SK-N-SH treated with all-trans-retinoic acid at 6 μM for 48 hours (cell line): ENCODE measurements around the gene MARCHF5.

Experiments
- ATAC-seq: fragments of 200-7000 bp; cut with Tn5 transposase; 3 replicates; pipeline ENCODE4 v1.9.1; 2020; ENCODE audit warnings: mild to moderate bottlenecking, moderate library complexity
- ARNTL ChIP-seq: fragments of 450-650 bp; formaldehyde crosslinking; IDR thresholded peaks from 2 replicates; pipeline ENCODE4 v1.5.0; 2020; ENCODE audit warnings: low read depth, mild to moderate bottlenecking, moderate library complexity, borderline replicate concordance
- BACH2 ChIP-seq: fragments of 250-450 bp; sonication (Bioruptor Pico); IDR thresholded peaks from 2 replicates; pipeline ENCODE4 v1.9.0; 2021; ENCODE audit warnings: mild to moderate bottlenecking, borderline replicate concordance
- CSDC2 ChIP-seq: fragments of 250-450 bp; sonication (Bioruptor Pico); IDR thresholded peaks from 2 replicates; pipeline ENCODE4 v1.5.0; 2020; ENCODE audit warnings: mild to moderate bottlenecking, moderate library complexity
- ESRRG ChIP-seq: fragments of 250-450 bp; sonication (Bioruptor Pico); IDR thresholded peaks from 2 replicates; pipeline ENCODE4 v1.6.1; 2021; ENCODE audit warnings: mild to moderate bottlenecking
- GLIS3 ChIP-seq: fragments of 250-450 bp; sonication (Bioruptor Pico); IDR thresholded peaks from 2 replicates; pipeline ENCODE4 v1.5.0; 2020; ENCODE audit warnings: mild to moderate bottlenecking, moderate library complexity
- ISL1 ChIP-seq: fragments of 250-450 bp; sonication (Bioruptor Pico); IDR thresholded peaks from 2 replicates; pipeline ENCODE4 v2.1.2; 2022; ENCODE audit warnings: mild to moderate bottlenecking, moderate library complexity
- PPARA ChIP-seq: fragments of 250-450 bp; sonication (Bioruptor Pico); IDR thresholded peaks from 2 replicates; pipeline ENCODE4 v1.5.0; 2020; ENCODE audit warnings: mild to moderate bottlenecking, borderline replicate concordance
- SNAI2 ChIP-seq: fragments of 250-450 bp; sonication (Bioruptor Pico); IDR thresholded peaks from 2 replicates; pipeline ENCODE4 v1.5.0; 2020; ENCODE audit warnings: mild to moderate bottlenecking, moderate library complexity
- TCF4 ChIP-seq: fragments of 250-450 bp; sonication (Bioruptor Pico); IDR thresholded peaks from 2 replicates; pipeline ENCODE4 v1.8.0; 2021; ENCODE audit warnings: mild to moderate bottlenecking, moderate library complexity, borderline replicate concordance
- TOX ChIP-seq: fragments of 250-450 bp; sonication (Bioruptor Pico); IDR thresholded peaks from 2 replicates; pipeline ENCODE4 v1.8.0; 2021; ENCODE audit warnings: mild to moderate bottlenecking, moderate library complexity, borderline replicate concordance
- ZC3H10 ChIP-seq: fragments of 250-450 bp; sonication (Bioruptor Pico); IDR thresholded peaks from 2 replicates; pipeline ENCODE4 v1.5.1; 2021; ENCODE audit warnings: mild to moderate bottlenecking, moderate library complexity
- ZFP3 ChIP-seq: fragments of 250-450 bp; sonication (Bioruptor Pico); IDR thresholded peaks from 2 replicates; pipeline ENCODE4 v1.5.0; 2020; ENCODE audit warnings: mild to moderate bottlenecking, moderate library complexity
- ZFP30 ChIP-seq: fragments of 450-650 bp; formaldehyde crosslinking; IDR thresholded peaks from 2 replicates; pipeline ENCODE4 v1.5.0; 2022; ENCODE audit warnings: mild to moderate bottlenecking, moderate library complexity
- ZNF70 ChIP-seq: fragments of 450-650 bp; formaldehyde crosslinking; IDR thresholded peaks from 2 replicates; pipeline ENCODE4 v1.5.0; 2020; ENCODE audit warnings: mild to moderate bottlenecking, moderate library complexity
- ZNF8 ChIP-seq: fragments of 450-650 bp; formaldehyde crosslinking; IDR thresholded peaks from 2 replicates; pipeline ENCODE4 v1.5.0; 2020; ENCODE audit warnings: mild to moderate bottlenecking, moderate library complexity
- TF ChIP-seq, protein P1 (sequence below): fragments of 250-450 bp; sonication (Bioruptor Pico); IDR thresholded peaks from 2 replicates; pipeline ENCODE4 v1.5.0; 2020; ENCODE audit warnings: mild to moderate bottlenecking, moderate library complexity
- TF ChIP-seq, protein P2 (sequence below): fragments of 250-450 bp; sonication (Bioruptor Pico); IDR thresholded peaks from 2 replicates; pipeline ENCODE4 v1.5.1; 2021; ENCODE audit warnings: mild to moderate bottlenecking, moderate library complexity
- TF ChIP-seq, protein P3 (sequence below): fragments of 250-450 bp; sonication (Bioruptor Pico); IDR thresholded peaks from 2 replicates; pipeline ENCODE4 v1.8.0; 2021; ENCODE audit warnings: low read depth, mild to moderate bottlenecking, moderate library complexity, borderline replicate concordance
- TF ChIP-seq, protein P4 (sequence below): fragments of 250-450 bp; sonication (Bioruptor Pico); IDR thresholded peaks from 2 replicates; pipeline ENCODE4 v1.5.1; 2020; ENCODE audit warnings: low read depth, mild to moderate bottlenecking, moderate library complexity

Gene MARCHF5

DNA sequence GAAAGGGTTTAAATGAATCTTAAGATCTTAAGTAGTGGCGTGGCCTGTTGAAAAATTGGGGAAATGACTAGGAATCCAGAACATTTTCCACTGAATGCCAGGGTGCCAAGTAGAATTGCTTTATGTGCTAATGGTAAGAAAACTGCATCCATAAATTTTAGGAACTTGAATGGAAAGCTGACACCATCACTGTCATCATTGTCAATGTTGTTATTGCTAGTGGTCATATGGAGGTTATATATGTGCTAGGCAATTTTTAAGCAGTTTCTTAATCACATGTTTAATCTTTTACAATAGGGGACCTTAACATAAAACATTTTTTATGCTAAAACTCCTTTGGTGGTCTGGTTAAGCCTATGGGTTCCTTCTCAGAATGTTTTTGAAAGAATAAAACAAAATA, 13.1 kb downstream of the MARCHF5 start:
- TF ChIP-seq, protein P1, sequence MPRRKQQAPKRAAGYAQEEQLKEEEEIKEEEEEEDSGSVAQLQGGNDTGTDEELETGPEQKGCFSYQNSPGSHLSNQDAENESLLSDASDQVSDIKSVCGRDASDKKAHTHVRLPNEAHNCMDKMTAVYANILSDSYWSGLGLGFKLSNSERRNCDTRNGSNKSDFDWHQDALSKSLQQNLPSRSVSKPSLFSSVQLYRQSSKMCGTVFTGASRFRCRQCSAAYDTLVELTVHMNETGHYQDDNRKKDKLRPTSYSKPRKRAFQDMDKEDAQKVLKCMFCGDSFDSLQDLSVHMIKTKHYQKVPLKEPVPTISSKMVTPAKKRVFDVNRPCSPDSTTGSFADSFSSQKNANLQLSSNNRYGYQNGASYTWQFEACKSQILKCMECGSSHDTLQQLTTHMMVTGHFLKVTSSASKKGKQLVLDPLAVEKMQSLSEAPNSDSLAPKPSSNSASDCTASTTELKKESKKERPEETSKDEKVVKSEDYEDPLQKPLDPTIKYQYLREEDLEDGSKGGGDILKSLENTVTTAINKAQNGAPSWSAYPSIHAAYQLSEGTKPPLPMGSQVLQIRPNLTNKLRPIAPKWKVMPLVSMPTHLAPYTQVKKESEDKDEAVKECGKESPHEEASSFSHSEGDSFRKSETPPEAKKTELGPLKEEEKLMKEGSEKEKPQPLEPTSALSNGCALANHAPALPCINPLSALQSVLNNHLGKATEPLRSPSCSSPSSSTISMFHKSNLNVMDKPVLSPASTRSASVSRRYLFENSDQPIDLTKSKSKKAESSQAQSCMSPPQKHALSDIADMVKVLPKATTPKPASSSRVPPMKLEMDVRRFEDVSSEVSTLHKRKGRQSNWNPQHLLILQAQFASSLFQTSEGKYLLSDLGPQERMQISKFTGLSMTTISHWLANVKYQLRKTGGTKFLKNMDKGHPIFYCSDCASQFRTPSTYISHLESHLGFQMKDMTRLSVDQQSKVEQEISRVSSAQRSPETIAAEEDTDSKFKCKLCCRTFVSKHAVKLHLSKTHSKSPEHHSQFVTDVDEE: no peak
- TF ChIP-seq GLIS3 (CRISPR knock-in tag) (no peak), ZFP30 (CRISPR knock-in tag) (no peak), ESRRG (CRISPR knock-in tag) (no peak), SNAI2 (CRISPR knock-in tag) (no peak)
- TF ChIP-seq, protein P2, sequence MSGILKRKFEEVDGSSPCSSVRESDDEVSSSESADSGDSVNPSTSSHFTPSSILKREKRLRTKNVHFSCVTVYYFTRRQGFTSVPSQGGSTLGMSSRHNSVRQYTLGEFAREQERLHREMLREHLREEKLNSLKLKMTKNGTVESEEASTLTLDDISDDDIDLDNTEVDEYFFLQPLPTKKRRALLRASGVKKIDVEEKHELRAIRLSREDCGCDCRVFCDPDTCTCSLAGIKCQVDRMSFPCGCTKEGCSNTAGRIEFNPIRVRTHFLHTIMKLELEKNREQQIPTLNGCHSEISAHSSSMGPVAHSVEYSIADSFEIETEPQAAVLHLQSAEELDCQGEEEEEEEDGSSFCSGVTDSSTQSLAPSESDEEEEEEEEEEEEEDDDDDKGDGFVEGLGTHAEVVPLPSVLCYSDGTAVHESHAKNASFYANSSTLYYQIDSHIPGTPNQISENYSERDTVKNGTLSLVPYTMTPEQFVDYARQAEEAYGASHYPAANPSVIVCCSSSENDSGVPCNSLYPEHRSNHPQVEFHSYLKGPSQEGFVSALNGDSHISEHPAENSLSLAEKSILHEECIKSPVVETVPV (CRISPR knock-in tag): no peak
- TF ChIP-seq, protein P3, sequence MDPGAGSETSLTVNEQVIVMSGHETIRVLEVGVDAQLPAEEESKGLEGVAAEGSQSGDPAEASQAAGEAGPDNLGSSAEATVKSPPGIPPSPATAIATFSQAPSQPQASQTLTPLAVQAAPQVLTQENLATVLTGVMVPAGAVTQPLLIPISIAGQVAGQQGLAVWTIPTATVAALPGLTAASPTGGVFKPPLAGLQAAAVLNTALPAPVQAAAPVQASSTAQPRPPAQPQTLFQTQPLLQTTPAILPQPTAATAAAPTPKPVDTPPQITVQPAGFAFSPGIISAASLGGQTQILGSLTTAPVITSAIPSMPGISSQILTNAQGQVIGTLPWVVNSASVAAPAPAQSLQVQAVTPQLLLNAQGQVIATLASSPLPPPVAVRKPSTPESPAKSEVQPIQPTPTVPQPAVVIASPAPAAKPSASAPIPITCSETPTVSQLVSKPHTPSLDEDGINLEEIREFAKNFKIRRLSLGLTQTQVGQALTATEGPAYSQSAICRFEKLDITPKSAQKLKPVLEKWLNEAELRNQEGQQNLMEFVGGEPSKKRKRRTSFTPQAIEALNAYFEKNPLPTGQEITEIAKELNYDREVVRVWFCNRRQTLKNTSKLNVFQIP (CRISPR knock-in tag): no peak
- no peak for ATAC-seq

DNA sequence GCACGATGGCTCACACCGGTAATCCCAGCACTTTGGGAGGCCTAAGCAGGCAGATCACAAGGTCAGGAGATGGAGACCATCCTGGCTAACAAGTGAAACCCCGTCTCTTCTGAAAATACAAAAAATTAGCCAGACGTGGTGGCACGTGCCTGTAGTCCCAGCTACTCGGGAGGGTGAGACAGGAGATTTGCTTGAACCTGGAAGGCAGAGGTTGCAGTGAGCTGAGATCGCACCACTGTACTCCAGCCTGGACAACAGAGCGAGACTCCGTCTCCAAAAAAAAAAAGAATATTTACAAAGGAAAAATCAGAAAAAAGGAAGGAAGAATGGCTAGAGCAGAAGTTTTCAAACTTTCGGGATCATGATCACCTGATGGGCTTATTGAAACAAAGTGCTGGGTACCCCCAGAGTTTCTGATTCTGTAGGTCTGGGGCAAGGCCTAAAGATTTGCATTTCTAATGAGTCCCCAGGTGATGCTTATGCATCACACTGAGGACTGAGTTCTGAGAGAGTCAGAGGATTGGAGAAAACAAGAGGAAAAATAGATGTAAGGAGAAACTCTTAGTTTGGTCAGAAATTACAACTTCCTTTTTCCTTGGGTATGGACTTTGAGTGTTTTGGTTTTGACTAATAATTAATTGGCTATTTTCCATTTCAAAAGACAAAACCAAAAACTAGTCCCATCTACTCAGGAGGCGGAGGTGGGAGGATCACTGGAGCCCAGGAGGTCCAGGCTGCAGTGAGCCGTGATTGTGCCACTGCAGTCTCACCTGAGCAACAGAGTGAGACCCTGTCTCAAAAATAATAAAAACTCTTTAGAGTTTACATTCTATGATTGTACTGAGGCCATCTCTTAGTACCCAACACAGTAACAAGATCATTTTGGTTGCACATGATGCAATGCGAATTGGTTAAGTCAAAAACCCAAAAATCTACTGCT, 14.4 kb downstream of the MARCHF5 start:
- ATAC-seq: no peak
- TF ChIP-seq, protein P4, sequence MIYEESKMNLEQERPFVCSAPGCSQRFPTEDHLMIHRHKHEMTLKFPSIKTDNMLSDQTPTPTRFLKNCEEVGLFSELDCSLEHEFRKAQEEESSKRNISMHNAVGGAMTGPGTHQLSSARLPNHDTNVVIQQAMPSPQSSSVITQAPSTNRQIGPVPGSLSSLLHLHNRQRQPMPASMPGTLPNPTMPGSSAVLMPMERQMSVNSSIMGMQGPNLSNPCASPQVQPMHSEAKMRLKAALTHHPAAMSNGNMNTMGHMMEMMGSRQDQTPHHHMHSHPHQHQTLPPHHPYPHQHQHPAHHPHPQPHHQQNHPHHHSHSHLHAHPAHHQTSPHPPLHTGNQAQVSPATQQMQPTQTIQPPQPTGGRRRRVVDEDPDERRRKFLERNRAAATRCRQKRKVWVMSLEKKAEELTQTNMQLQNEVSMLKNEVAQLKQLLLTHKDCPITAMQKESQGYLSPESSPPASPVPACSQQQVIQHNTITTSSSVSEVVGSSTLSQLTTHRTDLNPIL (CRISPR knock-in tag): no peak
- TF ChIP-seq ESRRG (CRISPR knock-in tag): no peak

DNA sequence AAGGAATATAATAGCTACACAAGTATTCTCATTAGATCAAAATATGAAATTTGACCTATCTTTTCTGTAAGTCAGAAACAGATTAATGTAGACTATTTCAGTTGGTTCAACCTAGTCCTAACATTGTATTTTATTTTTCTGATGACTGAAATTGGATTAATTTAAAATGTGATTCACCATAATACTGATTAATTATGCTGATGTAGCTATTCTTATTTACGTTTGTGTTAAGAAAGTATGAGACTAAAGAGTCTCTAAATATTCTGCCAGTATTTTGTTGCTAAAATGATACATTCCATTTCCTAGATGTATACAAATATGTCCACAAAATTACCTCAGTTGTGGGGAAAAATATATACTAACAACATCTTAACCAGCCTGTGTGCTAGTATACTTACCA, 18.3 kb downstream of the MARCHF5 start:
- no peak for ATAC-seq
- TF ChIP-seq ZC3H10 (CRISPR knock-in tag) (no peak), ARNTL (CRISPR knock-in tag) (no peak), ZFP3 (no peak), PPARA (CRISPR knock-in tag) (no peak), ESRRG (CRISPR knock-in tag) (no peak), GLIS3 (CRISPR knock-in tag) (no peak)
- TF ChIP-seq, protein P4 (CRISPR knock-in tag): no peak

DNA sequence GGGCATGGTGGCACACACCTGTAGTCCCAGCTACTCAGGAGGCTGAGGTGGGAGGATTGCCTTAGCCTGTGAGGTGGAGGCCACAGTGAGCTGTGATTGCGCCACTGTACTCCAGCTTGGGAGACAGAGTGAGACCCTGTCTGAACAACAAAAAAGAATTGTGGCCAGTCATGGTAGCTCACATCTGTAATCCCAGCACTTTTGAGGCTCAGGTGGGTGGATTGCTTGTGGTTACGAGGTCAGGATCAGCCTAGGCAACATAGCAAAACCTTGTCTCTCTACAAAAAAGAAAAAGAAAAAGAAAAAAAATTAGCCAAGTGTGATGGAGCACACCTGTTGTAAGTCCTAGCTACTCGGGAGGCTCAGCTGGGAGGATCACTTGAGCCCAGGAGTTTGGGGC, 22.8 kb downstream of the MARCHF5 start:
- no peak for ATAC-seq
- TF ChIP-seq, protein P1: no peak
- TF ChIP-seq ZNF8 (CRISPR knock-in tag) (no peak), ZC3H10 (CRISPR knock-in tag) (no peak), SNAI2 (CRISPR knock-in tag) (no peak), ZFP3 (no peak), TCF4 (CRISPR knock-in tag) (no peak), ZFP30 (CRISPR knock-in tag) (no peak), BACH2 (CRISPR knock-in tag) (no peak), CSDC2 (CRISPR knock-in tag) (no peak), ISL1 (CRISPR knock-in tag) (no peak), ARNTL (CRISPR knock-in tag) (no peak), ZNF70 (CRISPR knock-in tag) (no peak), GLIS3 (CRISPR knock-in tag) (no peak), TOX (CRISPR knock-in tag) (no peak)
- TF ChIP-seq, protein P4 (CRISPR knock-in tag): no peak
